Erythroblast (primary cell): Measurements from ENCODE around the gene ZSCAN23.
"Not testable (repeated sequence)": the region's sequence is repeated elsewhere in the genome, so short reads cannot be mapped to it uniquely, and the experiment has no call there.

Experiments used
- DNase-seq, 2 experiments: peaks; one replicate each; lab custom pipeline; 2025; lab: John Stamatoyannopoulos, UW
- GATA1 ChIP-seq: IDR thresholded peaks from 2 replicates; pipeline ENCODE4 v1.6.1; 2011; ENCODE audit warnings: low read depth, mild to moderate bottlenecking, control low read depth, low read length, moderate library complexity
- POLR2A ChIP-seq: IDR thresholded peaks from 2 replicates; pipeline ENCODE4 v1.6.1; 2011; ENCODE audit warnings: mild to moderate bottlenecking, low read length

Gene ZSCAN23

DNA sequence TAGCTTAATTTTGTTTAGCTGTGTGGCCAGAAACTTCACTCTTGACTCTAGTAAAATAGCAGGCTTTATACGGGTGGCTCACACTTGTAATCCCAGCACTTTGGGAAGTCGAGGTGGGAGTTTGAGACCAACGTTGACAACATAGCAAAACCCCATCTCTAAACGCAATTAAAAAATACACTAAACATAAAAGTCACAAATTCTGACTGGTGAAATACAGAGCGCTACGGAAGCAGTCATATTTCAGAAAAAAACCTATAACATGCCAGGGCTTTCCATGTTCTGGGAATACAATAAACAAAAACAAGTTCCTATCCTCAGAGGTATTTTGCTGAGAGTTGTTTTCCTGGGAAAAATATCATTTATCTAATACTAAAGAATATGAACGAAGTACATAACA, 24.8 kb upstream of the ZSCAN23 start:
- DNase-seq: no peak
- no peak for TF ChIP-seq GATA1
- no peak for TF ChIP-seq POLR2A

DNA sequence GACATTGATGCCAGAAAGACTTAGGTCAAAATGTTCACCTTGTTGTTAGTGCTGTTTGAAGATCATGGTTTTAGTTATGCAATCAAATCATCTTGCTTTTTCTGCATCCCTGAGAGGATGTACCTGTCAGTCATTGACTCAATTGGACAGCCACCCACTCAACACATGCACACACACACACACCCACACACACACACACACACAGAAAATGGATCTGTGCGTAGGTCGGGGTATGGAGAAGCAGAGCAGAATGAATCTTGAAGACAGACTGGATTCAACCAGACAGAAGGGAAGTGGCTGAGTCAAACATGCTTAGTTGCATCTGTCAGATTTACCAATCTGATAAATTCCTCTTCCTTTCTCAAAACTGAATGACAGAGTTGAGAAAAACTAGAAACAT, 19.1 kb upstream of the ZSCAN23 start:
- DNase-seq: no peak

DNA sequence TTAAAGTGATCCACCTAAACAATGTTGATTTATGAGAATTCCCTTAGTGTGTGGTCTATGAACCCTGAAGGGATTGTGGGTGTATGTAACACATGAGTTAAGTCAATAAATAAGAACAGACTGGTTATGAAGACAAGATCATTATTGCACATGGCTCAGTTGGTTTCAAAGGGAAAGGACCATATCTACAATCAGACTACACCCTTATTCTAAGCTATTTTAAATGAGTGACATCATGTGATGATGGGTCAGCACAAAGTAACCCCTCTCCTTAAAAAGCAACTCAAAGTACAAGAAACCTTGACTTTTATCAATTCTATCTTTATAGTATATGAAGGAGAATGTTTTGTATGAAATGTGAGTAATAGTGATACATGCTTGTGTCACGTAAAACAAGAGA, 15.3 kb upstream of the ZSCAN23 start:
- no peak for TF ChIP-seq GATA1
- no peak for TF ChIP-seq POLR2A
- DNase-seq: no peak

More for the DNA sequence above, 19.1 kb upstream of the ZSCAN23 start:
- TF ChIP-seq GATA1 (no peak), POLR2A (no peak)

DNA sequence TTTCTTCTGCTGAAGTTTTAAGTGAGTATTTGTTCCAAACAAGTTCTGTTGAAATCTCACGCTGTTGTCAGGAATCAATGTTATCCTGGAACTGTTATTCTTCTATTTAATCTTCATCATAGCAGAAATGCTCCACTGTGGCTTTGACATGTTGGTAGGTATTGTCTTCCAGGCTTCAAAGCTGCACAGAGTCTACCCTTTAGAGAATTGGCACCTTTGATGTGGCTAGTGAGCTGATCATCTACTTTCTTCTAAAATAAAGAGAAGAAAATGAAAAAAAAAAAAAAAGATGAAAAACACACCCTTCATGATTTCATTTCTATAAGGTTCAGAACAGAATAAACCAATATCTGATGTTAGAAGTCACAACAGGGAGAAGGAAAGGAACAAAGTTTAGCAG, 5.8 kb upstream of the ZSCAN23 start:
- no peak for DNase-seq
- TF ChIP-seq GATA1 (no peak), POLR2A (no peak)

DNA sequence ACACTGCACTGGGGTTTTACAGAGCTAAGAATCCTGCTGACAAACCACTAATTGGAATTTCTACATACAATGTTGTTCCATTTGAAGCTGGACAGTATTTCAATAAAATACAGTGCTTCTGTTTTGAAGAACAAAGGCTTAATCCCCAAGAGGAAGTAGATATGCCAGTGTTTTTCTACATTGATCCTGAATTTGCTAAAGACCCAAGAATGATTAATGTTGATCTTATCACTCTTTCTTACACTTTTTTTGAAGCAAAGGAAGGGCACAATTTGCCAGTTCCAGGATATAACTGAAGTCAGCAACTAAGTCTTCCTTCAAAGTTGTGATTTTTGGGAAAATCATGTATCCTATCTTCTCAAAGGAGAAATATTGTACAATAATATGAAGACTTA, 4.2 kb upstream of the ZSCAN23 start:
- DNase-seq: not testable (repeated sequence)

DNA sequence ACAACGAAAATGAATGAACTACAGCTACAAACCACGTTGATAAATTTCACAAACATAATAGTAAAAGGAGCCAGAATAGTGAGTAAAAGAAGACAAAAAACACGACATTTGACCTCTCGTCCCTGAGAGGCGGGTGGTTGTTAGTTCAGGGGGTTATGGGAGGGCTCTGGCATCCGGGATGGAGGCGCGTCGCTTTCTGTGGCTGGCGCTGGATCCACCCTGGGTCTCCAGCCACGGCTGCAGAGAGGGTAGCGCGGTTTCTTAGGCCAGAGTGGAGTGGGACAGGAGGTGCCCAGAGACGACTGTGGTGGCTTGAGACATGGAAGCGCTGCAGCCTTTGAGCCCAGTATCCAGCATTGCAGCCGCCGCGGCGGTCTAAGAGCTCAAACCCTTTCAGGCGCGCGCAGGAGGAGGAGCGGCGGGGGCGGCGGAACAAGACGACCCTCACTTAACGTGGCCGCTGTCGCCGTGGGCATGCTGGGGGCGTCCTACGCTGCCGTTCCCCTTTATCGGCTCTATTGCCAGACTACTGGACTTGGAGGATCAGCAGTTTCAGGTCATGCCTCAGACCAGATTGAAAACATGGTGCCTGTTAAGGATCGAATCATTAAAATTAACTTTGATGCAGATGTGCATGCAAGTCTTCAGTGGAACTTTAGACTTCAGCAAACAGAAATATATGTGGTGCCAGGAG, 3.7 kb upstream of the ZSCAN23 start:
- TF ChIP-seq POLR2A: no peak
- no peak for TF ChIP-seq GATA1
- DNase-seq: peak; percentile 23 to 26

DNA sequence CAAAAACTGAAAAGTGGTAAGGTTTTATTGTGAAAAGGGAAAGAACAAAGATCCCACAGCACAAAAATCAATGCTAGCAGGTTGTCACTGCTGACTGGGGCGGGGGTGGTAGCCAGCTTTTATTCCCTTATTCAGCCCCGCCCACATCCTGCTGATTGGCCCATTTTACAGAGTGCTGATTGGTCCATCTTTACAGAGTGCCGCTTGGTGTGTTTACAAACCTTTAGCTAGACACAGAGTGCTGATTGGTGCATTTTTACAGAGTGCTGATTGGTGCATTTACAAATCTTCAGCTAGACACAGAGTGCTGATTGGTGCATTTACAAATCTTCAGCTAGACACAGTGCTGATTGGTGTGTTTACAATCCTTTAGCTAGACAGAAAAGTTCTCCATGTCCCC, 1.5 kb upstream of the ZSCAN23 start:
- peak; percentile 4 to 29 for DNase-seq

DNA sequence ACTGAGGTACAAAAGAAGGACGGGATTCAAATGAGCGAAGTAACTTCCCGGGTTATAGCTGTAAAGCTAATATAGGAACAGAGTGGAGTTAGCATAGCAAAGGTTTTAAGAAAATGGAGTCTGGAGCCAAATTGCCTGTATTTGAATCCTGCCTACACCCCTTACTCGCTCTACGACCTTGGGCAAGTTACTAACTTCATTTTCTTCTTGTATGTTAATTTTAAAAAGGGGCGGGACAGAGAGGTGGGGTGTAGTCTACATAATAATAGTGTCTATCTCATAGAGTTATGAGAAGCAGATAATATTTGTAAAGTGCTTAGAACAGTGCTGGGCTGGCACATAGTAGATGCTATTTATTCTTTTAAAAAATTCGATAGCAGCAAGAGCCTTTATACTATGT, 705 bp downstream of the ZSCAN23 start:
- no peak for DNase-seq
- TF ChIP-seq GATA1 (no peak), POLR2A (no peak)

DNA sequence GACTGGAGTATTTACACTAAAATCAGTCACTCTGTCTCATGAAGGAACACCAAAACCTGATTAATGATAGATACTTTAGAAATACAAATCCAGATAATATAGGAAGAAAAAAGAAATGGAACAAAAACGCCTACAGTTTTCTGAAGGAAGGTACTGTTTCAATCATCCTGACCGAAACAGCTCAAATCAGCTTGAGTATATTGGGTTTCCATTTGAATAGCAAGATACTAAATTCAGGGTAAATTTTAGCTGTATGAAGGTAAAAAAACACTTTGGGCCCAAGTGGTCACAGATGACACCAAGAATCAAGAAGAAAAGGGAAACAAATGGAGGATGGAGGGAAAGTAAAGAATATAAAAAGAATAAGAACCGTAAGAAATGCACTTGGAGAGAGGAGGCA, 6.9 kb downstream of the ZSCAN23 start:
- TF ChIP-seq GATA1 (no peak), POLR2A (no peak)
- DNase-seq: no peak

DNA sequence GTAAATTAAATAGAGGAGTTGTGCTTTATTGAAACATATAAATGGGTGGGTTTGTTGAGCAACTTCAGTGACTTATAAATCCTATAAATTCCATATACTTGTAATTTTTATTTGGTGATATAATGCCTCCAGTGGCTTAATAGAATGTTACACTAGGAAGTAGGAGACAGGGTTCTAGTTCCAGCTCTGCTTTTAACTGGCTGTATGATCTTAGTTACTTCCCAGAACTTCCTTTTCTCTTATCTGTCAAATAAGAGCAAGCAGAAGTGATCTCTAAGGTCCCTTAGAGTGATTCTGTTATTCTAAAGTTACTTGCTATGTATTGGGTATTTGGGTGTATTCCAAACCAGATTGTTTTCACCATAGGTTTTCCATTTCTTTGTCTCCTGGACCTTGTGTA, 10.2 kb downstream of the ZSCAN23 start:
- DNase-seq: peak in 1 of 2 experiments; percentile 11
- TF ChIP-seq POLR2A (no peak), GATA1 (no peak)

DNA sequence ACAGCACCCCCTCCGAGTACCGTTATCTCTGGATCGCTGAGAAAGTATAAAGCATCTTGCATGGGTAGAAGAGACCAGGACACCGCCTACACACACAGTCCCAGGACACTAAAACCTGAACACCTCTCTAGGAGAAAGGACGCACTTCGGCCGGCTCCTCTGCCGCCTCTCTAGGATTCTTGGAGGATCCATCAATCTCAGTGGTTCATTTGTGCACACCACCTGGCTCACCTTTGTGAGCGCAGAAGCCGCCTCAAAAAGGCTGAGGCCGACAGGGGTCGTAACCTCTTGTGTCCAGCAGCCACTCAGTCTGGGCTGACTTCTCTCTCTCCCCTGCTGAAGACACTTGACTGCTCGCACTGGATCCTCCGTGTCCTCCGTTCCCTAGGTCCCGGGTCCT, 13.5 kb downstream of the ZSCAN23 start:
- no peak for DNase-seq
- no peak for TF ChIP-seq POLR2A
- no peak for TF ChIP-seq GATA1

DNA sequence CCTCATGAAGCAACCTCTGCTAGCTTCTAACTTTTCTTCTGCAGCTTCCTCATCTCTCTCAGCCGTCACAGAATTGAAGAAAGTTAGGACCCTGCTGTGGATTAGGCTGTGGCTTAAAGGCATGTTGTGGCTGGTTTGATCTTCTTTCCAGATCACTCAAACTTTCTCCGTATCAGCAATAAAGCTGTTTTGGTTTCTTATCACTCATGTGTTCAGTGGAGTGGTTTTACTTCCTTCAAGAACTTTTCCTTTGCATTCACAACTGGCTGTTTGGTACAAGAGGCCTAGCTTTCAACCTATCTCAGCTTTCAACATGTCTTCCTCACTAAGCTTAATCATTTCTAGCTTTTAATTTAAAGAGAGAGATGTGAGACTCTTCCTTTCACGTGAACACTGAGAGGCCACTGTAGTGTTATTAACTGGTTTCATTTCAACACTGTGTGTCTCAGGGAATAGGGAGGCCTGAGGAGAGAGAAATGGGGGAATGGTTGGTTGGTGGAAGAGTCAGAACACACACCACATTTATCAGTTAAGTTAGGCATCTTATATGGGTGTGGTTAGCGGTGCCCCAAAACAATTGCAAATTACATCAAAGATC, 17.2 kb downstream of the ZSCAN23 start:
- DNase-seq: no peak
- TF ChIP-seq POLR2A (no peak), GATA1 (no peak)

DNA sequence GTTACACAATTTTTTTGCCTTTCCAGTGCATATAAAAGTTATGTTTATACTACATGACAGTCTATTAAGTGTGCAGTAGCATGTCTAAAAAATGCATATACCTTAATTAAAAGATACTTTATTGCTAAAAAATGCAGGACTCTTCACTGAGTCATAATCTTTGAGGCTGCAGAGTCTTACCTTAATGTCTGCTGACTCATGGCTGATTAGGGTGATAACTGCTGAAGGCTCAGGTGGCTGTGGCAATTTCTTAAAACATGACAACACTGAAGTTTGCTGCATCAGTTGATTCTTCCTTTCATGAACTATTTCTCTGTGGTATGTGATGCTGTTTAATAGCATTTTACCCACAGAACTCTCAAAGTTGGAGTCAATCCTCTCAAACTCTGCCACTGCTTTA, 19.1 kb downstream of the ZSCAN23 start:
- DNase-seq: no peak
- no peak for TF ChIP-seq GATA1
- TF ChIP-seq POLR2A: no peak

DNA sequence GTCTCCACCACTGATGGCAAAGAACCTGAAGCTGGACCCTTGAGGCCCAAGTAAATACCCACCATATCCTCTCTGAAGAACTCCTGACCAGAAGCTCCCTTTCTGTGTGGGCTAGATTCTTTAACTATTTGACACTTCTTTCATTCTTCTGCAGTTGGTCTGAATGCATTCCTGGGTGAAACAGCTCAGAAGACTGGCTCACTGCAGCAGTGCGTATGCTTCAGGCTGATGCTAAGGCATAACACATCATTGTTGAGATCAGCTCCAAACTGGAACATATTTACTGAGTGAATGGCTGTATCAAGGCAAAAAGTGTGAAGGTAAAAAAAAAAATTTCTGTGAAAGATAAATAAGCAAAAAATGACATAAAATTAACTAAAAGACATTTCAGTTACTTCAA, 19.7 kb downstream of the ZSCAN23 start:
- DNase-seq: no peak
- no peak for TF ChIP-seq GATA1
- no peak for TF ChIP-seq POLR2A

DNA sequence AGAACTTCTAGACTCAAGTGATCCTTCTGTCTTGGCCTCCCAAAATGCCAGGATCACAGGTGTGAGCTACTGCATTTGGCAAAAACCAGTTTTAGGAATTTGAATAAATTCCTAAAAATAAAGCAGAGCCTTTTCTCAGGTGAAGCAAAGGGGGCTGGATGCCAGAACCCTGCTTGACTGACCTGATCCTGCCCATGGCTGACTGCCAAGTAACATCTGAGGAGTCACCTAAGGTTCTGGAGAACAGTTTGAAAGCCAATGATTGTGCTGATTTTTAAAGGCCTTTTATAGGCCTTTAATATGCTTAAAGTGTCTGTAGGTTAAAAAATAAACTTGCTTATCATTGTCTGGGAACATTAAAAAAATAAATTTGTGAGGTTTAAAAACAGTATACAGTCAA, 29.6 kb downstream of the ZSCAN23 start:
- no peak for DNase-seq
- TF ChIP-seq GATA1: no peak
- no peak for TF ChIP-seq POLR2A

DNA sequence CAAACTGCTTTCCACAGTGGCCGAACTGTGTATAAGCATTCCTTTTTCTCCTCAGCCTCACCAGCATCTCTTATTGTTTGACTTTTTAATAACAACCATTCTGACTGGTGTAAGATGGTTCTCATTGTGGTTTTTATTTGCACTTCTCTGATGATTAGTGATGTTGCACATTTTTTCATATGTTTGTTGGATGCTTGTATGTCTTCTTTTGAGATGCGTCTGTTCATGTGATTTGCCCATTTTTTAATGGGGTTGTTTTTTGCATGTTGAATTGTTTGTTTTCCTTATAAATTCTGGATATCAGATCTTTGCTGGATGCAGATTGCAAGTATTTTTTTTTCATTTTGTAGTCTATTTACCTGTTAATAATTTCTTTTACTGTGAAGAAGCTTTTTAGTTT, 32.5 kb downstream of the ZSCAN23 start:
- no peak for TF ChIP-seq GATA1
- TF ChIP-seq POLR2A: no peak

More for the DNA sequence above, 32.5 kb downstream of the ZSCAN23 start:
- DNase-seq: no peak
